Loucy (cell line): ENCODE data around the gene HRH1.
"Not testable (repeated sequence)": the region's sequence is repeated elsewhere in the genome, so short reads cannot be mapped to it uniquely, and the experiment has no call there.

ENCODE experiments used
- H2AFZ ChIP-seq: fragments of 200-600 bp; sonication (generic); 2 replicates; pipeline ENCODE4 v1.6.0; 2016; ENCODE audit warnings: antibody characterized with exemption, mild to moderate bottlenecking, low read length, moderate library complexity
- H3F3A ChIP-seq: fragments of 200-600 bp; 2 replicates; pipeline ENCODE4 v1.6.0; 2016; ENCODE audit warnings: antibody characterized with exemption, low read depth, mild to moderate bottlenecking
- H3K27me3 ChIP-seq: fragments of 200-600 bp; sonication (generic); 2 replicates; pipeline ENCODE4 v1.6.1; 2014; ENCODE audit warnings: low read length, mild to moderate bottlenecking; ENCODE audit not compliant: insufficient read depth, poor library complexity, severe bottlenecking
- H3K36me3 ChIP-seq: fragments of 200-600 bp; sonication (generic); 2 replicates; pipeline ENCODE4 v1.6.1; 2016; ENCODE audit warnings: low read length; ENCODE audit not compliant: insufficient read depth
- H3K4me1 ChIP-seq: fragments of 200-600 bp; sonication (generic); 2 replicates; pipeline ENCODE4 v1.5.1; 2014; ENCODE audit warnings: low read length, mild to moderate bottlenecking; ENCODE audit not compliant: insufficient read depth, poor library complexity, severe bottlenecking
- H3K4me2 ChIP-seq: fragments of 200-600 bp; sonication (generic); 2 replicates; pipeline ENCODE4 v1.6.0; 2014; ENCODE audit warnings: antibody characterized with exemption, low read length, low read depth, mild to moderate bottlenecking; ENCODE audit not compliant: poor library complexity, severe bottlenecking
- H3K4me3 ChIP-seq: fragments of 200-600 bp; sonication (generic); 2 replicates; pipeline ENCODE4 v1.5.1; 2014; ENCODE audit warnings: low read length, mild to moderate bottlenecking, mixed read lengths; ENCODE audit not compliant: poor library complexity, severe bottlenecking
- H3K79me2 ChIP-seq: fragments of 200-600 bp; sonication (generic); 2 replicates; pipeline ENCODE4 v1.6.1; 2014; ENCODE audit warnings: low read length; ENCODE audit not compliant: insufficient read depth
- H3K9ac ChIP-seq: fragments of 200-600 bp; sonication (generic); 2 replicates; pipeline ENCODE4 v1.6.0; 2014; ENCODE audit warnings: mild to moderate bottlenecking, low read depth, low read length, moderate library complexity; ENCODE audit not compliant: poor library complexity, severe bottlenecking
- H3K9me2 ChIP-seq: fragments of 200-600 bp; sonication (generic); replicated peaks from 2 replicates; pipeline ENCODE4 v1.6.1; 2016; ENCODE audit warnings: low read depth, low read length, mixed read lengths
- H3K9me3 ChIP-seq: fragments of 200-600 bp; sonication (generic); 2 replicates; pipeline ENCODE4 v1.6.1; 2014; ENCODE audit warnings: mild to moderate bottlenecking, antibody characterized with exemption, low read length, low read depth; ENCODE audit not compliant: insufficient read depth
- H4K20me1 ChIP-seq: fragments of 200-600 bp; sonication (generic); 2 replicates; pipeline ENCODE4 v1.6.0; 2014; ENCODE audit warnings: antibody characterized with exemption, low read length, mild to moderate bottlenecking; ENCODE audit not compliant: insufficient read depth, poor library complexity, severe bottlenecking
- EZH2phosphoT487 ChIP-seq: fragments of 200-600 bp; IDR thresholded peaks from 2 replicates; pipeline ENCODE4 v1.6.1; 2018; ENCODE audit warnings: antibody characterized with exemption, mild to moderate bottlenecking, moderate library complexity, borderline replicate concordance
- TF ChIP-seq, protein P1 (sequence below): fragments of 200-600 bp; sonication (generic); conservative IDR thresholded peaks from 2 replicates; pipeline ENCODE4 v1.5.1; 2014; ENCODE audit warnings: mild to moderate bottlenecking, antibody characterized with exemption, low read length

The HRH1 gene

DNA sequence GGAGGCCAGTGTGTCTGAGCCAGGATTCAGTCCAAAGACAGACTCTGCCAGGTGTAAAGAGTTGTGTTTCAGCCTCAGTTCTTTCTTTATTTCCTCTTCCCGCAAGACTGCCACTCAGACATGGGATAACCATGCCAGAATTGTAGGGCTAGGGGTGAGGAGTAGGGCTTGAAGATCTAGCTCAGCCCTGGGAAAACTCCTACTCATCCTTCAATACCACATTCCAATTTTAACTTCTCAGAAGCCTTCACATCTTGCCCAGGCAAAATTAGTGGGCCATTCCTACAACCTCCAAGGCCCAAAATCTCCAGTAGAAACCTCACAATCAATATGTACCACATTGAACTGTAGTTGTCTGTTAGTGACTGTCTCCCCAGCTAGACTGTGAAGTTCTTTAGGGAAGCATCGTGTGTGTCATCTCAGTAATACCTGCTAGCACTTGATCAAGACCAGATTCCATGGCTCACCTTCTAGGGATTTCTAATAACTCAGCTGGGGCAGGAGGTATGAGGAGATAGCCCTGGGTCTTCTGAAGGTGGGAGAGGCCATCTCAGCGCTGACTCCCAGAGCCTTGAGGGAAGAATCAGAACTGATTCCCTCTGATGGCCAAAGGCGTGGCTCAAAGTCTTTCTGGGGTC is 19.7 kb downstream of the HRH1 start:
- no peaks in the 10 kb centered on the region for H3K79me2 ChIP-seq
- H3F3A ChIP-seq, result no peaks in the 10 kb centered on the region
- H3K9me3 ChIP-seq, result no peaks in the 10 kb centered on the region
- no peaks in the 10 kb centered on the region for H4K20me1 ChIP-seq
- H2AFZ ChIP-seq, result no peak overlapping the region
- no peak overlapping the region for H3K9ac ChIP-seq
- no peaks in the 10 kb centered on the region for H3K4me1 ChIP-seq
- no peak overlapping the region for H3K4me3 ChIP-seq
- no peaks in the 10 kb centered on the region for H3K9me2 ChIP-seq
- no peak for TF ChIP-seq EZH2phosphoT487
- TF ChIP-seq, protein P1, sequence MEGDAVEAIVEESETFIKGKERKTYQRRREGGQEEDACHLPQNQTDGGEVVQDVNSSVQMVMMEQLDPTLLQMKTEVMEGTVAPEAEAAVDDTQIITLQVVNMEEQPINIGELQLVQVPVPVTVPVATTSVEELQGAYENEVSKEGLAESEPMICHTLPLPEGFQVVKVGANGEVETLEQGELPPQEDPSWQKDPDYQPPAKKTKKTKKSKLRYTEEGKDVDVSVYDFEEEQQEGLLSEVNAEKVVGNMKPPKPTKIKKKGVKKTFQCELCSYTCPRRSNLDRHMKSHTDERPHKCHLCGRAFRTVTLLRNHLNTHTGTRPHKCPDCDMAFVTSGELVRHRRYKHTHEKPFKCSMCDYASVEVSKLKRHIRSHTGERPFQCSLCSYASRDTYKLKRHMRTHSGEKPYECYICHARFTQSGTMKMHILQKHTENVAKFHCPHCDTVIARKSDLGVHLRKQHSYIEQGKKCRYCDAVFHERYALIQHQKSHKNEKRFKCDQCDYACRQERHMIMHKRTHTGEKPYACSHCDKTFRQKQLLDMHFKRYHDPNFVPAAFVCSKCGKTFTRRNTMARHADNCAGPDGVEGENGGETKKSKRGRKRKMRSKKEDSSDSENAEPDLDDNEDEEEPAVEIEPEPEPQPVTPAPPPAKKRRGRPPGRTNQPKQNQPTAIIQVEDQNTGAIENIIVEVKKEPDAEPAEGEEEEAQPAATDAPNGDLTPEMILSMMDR, result no peak
- no peaks in the 10 kb centered on the region for H3K27me3 ChIP-seq
- H3K36me3 ChIP-seq, result no peaks in the 10 kb centered on the region
- no peak overlapping the region for H3K4me2 ChIP-seq

- Histone ChIP-seq H3K4me1 (no peaks in the 10 kb centered on the region), H3K4me2 (no peak overlapping the region), H2AFZ (no peak overlapping the region), H3K9ac (no peak overlapping the region), H3K27me3 (no peaks in the 10 kb centered on the region), H3K36me3 (no peaks in the 10 kb centered on the region), H3K79me2 (no peaks in the 10 kb centered on the region), H3K9me2 (no peaks in the 10 kb centered on the region), H3F3A (no peaks in the 10 kb centered on the region), H4K20me1 (no peaks in the 10 kb centered on the region), H3K4me3 (no peak overlapping the region), H3K9me3 (no peaks in the 10 kb centered on the region)
- TF ChIP-seq, protein P1, result no peak
- no peak for TF ChIP-seq EZH2phosphoT487
Measured at GRCh38 chr3:11178421-11178820, 24.1 kb downstream of the HRH1 start.

- not testable (repeated sequence) for H3K9ac ChIP-seq, H3K4me2 ChIP-seq, H3F3A ChIP-seq, H3K4me3 ChIP-seq, H3K79me2 ChIP-seq, H3K36me3 ChIP-seq, H4K20me1 ChIP-seq, H3K9me2 ChIP-seq, H2AFZ ChIP-seq, H3K4me1 ChIP-seq, H3K27me3 ChIP-seq, H3K9me3 ChIP-seq
Measured at GRCh38 chr3:11184328-11184969, 30.2 kb downstream of the HRH1 start.

DNA sequence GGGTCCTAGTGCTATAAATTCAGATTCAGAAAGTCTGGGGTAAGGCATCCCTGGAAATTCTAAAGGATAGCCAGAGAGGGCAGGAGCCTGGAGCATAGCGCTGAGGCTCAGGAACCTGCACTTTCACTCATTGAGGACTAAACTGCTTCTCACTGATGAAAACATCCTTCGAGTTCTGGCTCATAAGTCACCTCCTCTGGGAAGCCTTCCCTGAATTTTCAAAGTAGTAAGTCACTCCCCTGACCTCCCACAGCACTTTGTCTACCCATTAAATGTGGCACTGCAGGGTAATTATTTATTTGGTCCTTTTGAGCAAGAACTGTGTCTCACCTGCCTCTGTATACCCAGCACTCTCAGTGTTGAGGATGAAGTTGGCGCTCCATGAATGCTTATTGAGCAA is 30.9 kb downstream of the HRH1 start:
- H3K9me2 ChIP-seq, result no peaks in the 10 kb centered on the region
- TF ChIP-seq, protein P1, result no peak
- TF ChIP-seq EZH2phosphoT487, result no peak
- H4K20me1 ChIP-seq, result no peaks in the 10 kb centered on the region
- H3K4me2 ChIP-seq, result no peak overlapping the region
- no peak overlapping the region for H2AFZ ChIP-seq
- no peaks in the 10 kb centered on the region for H3K36me3 ChIP-seq
- H3K4me3 ChIP-seq, result no peak overlapping the region
- H3K4me1 ChIP-seq, result no peaks in the 10 kb centered on the region
- no peak overlapping the region for H3K9ac ChIP-seq
- H3K9me3 ChIP-seq, result no peaks in the 10 kb centered on the region
- H3F3A ChIP-seq, result no peaks in the 10 kb centered on the region
- no peaks in the 10 kb centered on the region for H3K27me3 ChIP-seq
- H3K79me2 ChIP-seq, result no peaks in the 10 kb centered on the region
